ENCODE data around the gene RPS3.
"Not testable (repeated sequence)": the region's sequence is repeated elsewhere in the genome, so short reads cannot be mapped to it uniquely, and the experiment has no call there.

RPS3 gene

DNA sequence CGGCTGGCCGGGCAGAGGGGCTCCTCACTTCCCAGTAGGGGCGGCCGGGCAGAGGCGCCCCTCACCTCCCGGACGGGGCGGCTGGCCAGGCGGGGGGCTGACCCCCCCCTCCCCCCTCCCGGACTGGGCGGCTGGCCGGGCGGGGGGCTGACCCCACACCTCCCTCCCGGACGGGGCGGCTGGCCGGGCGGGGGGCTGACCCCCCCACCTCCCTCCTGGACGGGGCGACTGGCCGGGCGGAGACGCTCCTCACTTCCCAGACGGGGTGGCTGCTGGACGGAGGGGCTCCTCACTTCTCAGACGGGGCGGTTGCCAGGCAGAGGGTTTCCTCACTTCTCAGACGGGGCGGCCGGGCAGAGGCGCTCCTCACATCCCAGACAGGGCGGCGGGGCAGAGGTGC is 10.7 kb downstream of the RPS3 start:
- in situ Hi-C loops (cut with HindIII; ENCODE audit: low sequenced_read_pairs), result not testable (repeated sequence)

DNA sequence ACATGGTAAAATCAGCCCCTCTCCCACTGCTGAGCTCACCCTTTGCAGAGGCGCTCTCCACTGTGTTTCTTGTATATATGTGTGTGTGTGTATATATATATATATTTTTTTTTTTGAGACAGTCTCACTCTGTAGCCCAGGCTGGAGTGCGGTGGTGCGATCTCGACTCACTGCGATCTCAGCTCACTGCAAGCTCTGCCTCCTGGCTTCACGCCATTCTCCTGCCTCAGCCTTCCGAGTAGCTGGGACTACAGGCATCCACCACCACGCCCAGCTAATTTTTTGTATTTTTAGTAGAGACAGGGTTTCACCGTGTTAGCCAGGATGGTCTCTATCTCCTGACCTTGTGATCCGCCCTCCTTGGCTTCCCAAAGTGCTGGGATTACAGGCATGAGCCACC is 13.8 kb downstream of the RPS3 start:
- in situ Hi-C loops (cut with HindIII; ENCODE audit: low sequenced_read_pairs), result not testable (repeated sequence)

DNA sequence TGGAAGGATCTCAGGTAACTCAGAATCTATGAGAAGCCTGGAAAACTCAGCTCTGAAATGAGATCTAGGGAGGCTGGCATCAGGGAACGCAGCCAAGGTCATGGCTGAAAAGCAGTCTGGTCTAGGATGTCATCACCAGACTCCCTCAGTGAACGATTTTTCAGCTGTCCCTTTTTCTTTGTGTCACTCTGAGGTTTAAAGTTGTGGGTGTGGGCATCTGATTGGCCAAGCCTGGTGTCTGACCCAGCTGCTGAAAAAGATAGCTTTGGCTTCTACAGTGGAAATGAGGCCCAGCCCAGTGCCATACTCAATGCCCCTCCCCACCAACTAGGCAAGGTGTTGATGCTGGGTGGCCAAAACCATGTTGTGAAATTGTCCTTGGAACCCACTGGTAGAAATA is 14.5 kb downstream of the RPS3 start:
- in situ Hi-C loops (cut with HindIII; ENCODE audit: low sequenced_read_pairs), result no loop called here

DNA sequence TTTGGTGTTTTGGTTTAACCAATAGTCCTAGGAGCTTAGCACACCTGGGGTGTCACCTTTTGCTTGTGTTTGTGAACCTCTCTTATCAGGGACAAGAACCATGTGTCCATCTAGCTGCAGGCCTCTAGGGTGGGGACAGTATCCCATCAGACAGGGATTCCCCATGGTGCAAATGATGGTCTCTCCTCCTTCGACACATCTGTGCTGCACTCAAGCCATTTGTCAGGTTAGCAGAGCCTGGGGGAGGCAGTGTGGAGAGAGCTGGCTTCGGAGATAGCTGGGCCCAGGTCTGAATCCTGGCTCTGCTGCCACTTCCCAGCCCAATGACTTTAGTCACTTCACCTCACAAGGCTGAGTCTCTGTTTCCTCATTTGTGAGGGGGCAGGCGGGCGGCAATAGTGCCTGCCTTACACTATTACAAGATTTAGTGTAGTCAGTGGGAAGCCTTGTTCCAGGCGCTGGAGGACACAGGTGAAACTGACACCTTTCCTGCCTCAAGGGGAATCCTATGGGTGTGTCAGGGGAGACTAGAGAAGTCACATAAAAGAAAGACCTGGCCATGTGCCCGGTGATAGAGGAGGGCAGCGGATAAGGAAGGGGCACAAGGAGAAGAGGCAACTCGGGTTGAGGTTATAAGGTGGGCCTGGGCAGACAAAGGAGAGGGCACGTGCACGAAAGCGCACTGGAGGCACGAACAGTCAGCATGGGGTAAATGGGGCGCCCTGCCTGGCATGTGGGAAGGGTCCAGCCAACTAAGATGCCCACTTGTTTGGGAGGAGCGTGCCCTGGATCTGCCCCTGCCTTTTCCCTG is 21.1 kb downstream of the RPS3 start:
- in situ Hi-C loops (cut with HindIII; ENCODE audit: low sequenced_read_pairs), result no loop called here

DNA sequence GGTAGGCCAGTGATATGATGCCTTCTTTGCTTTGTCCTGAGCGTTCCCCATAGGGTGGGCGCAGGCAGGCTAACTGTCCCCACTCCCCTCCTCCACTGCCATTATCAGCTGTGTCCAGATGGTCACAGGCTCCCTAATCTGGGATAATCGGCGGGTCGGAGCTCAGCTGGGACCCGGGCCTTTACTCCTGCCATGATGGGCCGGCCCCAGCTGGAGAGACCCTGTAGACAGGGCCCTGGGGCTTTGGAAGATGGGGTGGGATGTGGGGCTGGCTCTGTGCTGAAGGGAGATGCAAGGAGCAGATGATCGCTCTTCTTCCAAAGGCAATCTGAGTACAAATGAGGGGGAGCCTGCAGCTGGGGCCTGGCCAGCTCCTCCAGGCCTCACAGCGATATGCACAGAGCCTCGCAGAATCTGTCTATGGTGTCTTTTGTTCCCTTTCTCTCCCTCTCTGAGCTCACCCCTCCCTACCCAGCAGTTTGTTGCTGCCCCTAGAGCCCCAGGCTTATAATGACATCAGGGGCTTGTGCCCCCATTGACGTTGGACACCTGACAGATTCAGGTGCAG is 21.8 kb downstream of the RPS3 start:
- in situ Hi-C loops (cut with HindIII; ENCODE audit: low sequenced_read_pairs), result no loop called here

DNA sequence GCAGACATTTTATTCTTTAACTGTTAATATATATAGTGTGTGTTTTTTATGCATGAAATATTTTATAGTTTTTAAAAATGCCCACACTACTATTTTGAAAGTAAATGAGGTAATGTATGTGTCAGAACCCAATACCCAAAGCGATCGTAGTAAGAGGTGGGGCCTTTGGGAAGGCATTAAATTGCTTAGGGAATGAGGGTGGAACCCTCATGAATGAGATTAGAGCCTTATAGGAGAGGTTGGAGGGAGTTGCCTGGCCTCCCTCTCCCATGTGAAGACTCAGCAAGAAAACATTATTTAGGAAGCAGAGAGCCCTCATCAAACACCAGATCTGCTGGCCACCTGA is 22.6 kb downstream of the RPS3 start:
- in situ Hi-C loops (cut with HindIII; ENCODE audit: low sequenced_read_pairs), result no loop called here

- in situ Hi-C loops (cut with HindIII; ENCODE audit: low sequenced_read_pairs), result no loop called here
These were observed 23.2 kb downstream of the RPS3 start for GRCh38 chr11:75422248-75423231.

DNA sequence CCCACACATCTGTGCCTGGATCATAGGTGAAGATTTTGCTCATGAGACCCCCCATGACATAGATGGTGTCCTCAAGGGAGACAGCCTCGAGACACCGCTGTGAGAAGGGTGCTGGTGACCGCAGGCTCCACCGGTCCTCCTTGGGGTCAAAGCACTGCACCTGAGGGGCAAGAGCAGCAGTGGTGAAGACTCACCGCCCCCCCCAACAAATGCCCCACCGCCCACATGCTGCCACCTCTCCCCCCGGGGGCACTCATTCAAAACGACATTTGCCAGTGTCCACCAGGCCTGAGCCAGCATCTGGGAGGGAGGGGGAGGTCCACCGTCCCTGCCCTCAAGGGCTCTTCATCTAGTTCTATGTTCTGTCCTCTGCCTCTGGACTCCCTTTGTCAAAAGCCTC is 24.4 kb downstream of the RPS3 start:
- in situ Hi-C loops (cut with HindIII; ENCODE audit: low sequenced_read_pairs), result no loop called here

DNA sequence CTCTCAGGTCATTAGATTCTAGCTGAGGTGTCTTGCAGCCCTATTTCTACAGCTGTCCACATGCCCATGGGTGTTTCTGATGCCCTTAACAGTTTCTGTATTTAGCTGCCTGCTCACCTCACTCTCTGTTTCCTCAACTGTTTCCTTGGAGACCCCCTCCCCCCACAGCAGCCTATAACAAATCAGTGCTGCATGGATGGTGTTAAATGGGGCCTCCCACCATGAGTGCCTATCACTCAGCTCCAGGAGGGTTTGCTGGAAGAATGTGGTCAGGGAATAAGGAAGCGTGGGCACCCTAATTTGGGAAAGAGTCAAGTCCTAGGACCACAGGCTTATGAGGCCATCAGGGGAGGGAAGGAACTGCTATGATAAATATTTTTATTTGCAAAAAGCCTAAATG is 25.1 kb downstream of the RPS3 start:
- in situ Hi-C loops (cut with HindIII; ENCODE audit: low sequenced_read_pairs), result no loop called here

- in situ Hi-C loops (cut with HindIII; ENCODE audit: low sequenced_read_pairs), result loop anchor here (5.0 kb wide), 1 partner anchor 38 kb away; no protein-coding TSS in a partner anchor
These were observed 26.1 kb downstream of the RPS3 start for GRCh38 chr11:75425422-75425821.

DNA sequence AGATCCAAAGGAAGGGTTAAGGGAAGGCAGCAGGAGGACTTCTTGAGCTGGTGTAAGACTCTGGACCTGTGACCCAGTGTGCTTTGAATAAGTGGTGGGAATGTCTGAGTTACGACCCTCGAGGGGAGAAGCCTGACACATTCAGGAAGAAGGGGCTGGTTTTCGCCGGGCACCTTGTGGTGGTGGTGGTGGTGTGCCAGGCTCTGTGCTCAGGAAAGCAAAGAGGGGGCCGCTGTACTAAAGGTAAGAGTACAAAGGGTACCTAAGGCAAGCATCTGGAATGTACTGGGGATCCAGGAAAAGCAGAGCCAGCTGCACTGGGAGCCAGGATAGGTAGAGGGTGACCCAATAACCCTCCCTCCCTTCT is 27.4 kb downstream of the RPS3 start:
- in situ Hi-C loops (cut with HindIII; ENCODE audit: low sequenced_read_pairs), result loop anchor here (5.0 kb wide), 1 partner anchor 39 kb away; no protein-coding TSS in a partner anchor

DNA sequence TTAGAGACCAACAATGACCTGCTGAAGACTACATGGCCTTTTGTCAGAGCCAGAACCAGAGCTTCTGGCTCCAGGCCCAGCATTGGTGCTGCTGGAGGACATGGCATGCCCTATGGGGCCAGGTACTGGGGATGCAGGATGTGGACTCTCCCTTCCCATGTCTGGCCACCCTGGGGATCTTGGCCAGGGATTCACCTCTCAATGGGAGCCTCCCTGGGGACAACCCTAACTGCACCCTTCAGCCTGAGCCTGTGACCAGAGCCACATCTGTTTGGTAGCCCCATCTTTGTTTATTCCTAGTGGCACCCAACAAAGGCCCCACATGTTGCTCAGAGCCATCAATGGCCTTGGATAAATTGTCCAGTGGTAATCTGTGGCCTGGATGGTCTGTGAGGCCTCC is 27.9 kb downstream of the RPS3 start:
- in situ Hi-C loops (cut with HindIII; ENCODE audit: low sequenced_read_pairs), result loop anchor here (5.0 kb wide), 1 partner anchor 40 kb away; no protein-coding TSS in a partner anchor

- in situ Hi-C loops (cut with HindIII; ENCODE audit: low sequenced_read_pairs), result loop anchor here (5.0 kb wide), 1 partner anchor 41 kb away; no protein-coding TSS in a partner anchor
These were observed 29.0 kb downstream of the RPS3 start for GRCh38 chr11:75428281-75428724.

- in situ Hi-C loops (cut with HindIII; ENCODE audit: low sequenced_read_pairs), result loop anchor here (5.0 kb wide), 1 partner anchor 42 kb away; no protein-coding TSS in a partner anchor
These were observed 29.8 kb downstream of the RPS3 start for GRCh38 chr11:75428989-75429640.

GRCh38 chr11:75429641-75429901 is 30.3 kb downstream of the RPS3 start:
- in situ Hi-C loops (cut with HindIII; ENCODE audit: low sequenced_read_pairs), result loop anchor here (5.0 kb wide), 1 partner anchor 42 kb away; no protein-coding TSS in a partner anchor

DNA sequence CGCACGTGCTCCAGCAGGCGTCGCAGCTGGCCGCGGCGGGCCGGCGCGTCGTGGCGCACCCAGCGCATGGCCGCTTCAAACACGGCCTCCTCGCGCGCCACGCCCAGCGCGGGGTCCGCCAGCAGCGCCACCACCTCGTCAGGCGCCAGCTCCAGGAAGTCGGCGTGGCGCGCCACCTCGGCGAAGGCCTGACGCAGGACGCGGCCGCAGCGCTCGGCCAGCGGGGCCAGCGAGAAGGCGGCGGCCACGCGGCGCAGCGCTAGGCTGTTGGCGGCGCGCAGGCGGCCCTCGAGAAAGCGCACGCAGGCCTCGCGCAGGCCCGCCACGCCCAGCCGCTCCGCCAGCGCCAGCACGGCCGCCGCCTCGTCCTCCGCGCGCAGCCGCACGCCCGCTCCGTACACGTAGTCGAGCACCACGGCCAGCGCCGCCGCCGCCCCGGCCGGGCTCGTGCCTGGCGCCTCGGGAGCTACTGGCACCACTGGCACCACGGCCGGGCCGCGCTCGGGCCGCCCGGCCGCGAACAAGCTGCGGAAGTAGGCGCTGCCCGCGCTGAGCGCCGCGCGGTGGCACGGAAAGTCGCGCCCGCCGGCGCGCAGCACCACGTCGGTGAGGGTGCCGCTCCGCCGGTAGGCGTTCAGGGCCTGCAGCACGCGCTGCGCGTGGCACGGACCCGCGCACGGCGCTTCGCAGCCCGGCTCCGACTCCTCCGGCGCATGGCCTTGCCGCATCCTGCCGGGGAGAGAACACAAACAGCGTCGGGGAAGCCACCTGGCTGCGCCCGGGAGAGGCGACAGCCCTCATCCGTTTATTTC is 30.8 kb downstream of the RPS3 start:
- in situ Hi-C loops (cut with HindIII; ENCODE audit: low sequenced_read_pairs), result loop anchor here (5.0 kb wide), 1 partner anchor 43 kb away; no protein-coding TSS in a partner anchor

GRCh38 chr11:75430714-75431532 is 31.6 kb downstream of the RPS3 start:
- in situ Hi-C loops (cut with HindIII; ENCODE audit: low sequenced_read_pairs), result no loop called here

GRCh38 chr11:75431533-75432525 is 32.5 kb downstream of the RPS3 start:
- in situ Hi-C loops (cut with HindIII; ENCODE audit: low sequenced_read_pairs), result no loop called here

All from endothelial cell of hepatic sinusoid (primary cell).